B cell (primary cell): Measurements from ENCODE around the gene SUSD4. TPM values are rescaled to one million over a fixed set of nuclear protein-coding genes. Genes with fewer than 3 reads are reported as not detected.

Source experiments
- ATAC-seq: fragments of 200-7000 bp; cut with Tn5 transposase; one replicate; pipeline ENCODE4 v1.10.0; 2021; ENCODE audit warnings: low read depth, mild to moderate bottlenecking, moderate number of reproducible peaks, moderate library complexity
- CTCF ChIA-PET: fragments of 350-600 bp; sonication (Branson Sonifier 250); formaldehyde crosslinking; loops from one replicate; lab custom pipeline; 2021; ENCODE audit warnings: antibody characterized with exemption, inconsistent platforms; lab: Charles Lee
- POLR2A ChIA-PET: fragments of 350-600 bp; sonication (Branson Sonifier 250); formaldehyde crosslinking; loops from one replicate; lab custom pipeline; 2021; ENCODE audit warnings: antibody characterized with exemption; lab: Charles Lee
- DNase-seq: peaks from one replicate; pipeline ENCODE4 v3.0.0; 2013
- H2AFZ ChIP-seq: 2 replicates; pipeline ENCODE4 v1.6.1; 2012; ENCODE audit warnings: mild to moderate bottlenecking, low read depth, low read length; ENCODE audit not compliant: insufficient read depth, poor library complexity, severe bottlenecking
- H3K27ac ChIP-seq, 2 donors: 1 replicate in 1 of 2; 2 replicates in 1 of 2; pipeline ENCODE4 v1.5.1; 2012 to 2013; ENCODE audit warnings: low read length in 2 of 2, mild to moderate bottlenecking in 2 of 2, moderate library complexity in 1 of 2
- H3K27me3 ChIP-seq, 4 experiments: fragments of 200-600 bp in 1 of 4; sonication (generic) in 1 of 4; replicated peaks in 1 of 4; 1 replicate in 2 of 4; 2 replicates in 2 of 4; pipeline versions ENCODE4 v1.6.1 to v1.7.0; 2013 to 2016; ENCODE audit warnings: low read length in 3 of 4, mild to moderate bottlenecking in 2 of 4, mixed read lengths in 1 of 4, moderate library complexity in 1 of 4; ENCODE audit not compliant: insufficient read depth in 4 of 4, control insufficient read depth in 3 of 4; ENCODE audit errors: control extremely low read depth in 1 of 4
- H3K36me3 ChIP-seq, 2 experiments: replicated peaks in 1 of 2; 1 replicate in 1 of 2; 2 replicates in 1 of 2; pipeline versions ENCODE4 v1.6.1 to v1.7.1; 2013; ENCODE audit warnings: low read length in 1 of 2; ENCODE audit not compliant: insufficient read depth in 2 of 2, control insufficient read depth in 1 of 2; ENCODE audit errors: control extremely low read depth in 1 of 2, extremely low read depth in 1 of 2
- H3K4me1 ChIP-seq, 2 donors: fragments of 200-600 bp in 1 of 2; sonication (generic) in 1 of 2; 1 replicate in 1 of 2; 2 replicates in 1 of 2; pipeline versions ENCODE4 v1.5.1 to v1.6.1; 2013 to 2017; ENCODE audit warnings: low read length in 2 of 2; ENCODE audit not compliant: control insufficient read depth in 2 of 2, insufficient read depth in 2 of 2
- H3K4me2 ChIP-seq: replicated peaks from 2 replicates; pipeline ENCODE3; 2012; ENCODE audit warnings: mild to moderate bottlenecking, low read depth, low read length; ENCODE audit not compliant: poor library complexity, severe bottlenecking
- H3K4me3 ChIP-seq, 5 experiments: fragments of 200-600 bp in 1 of 5; sonication (generic) in 1 of 5; 1 replicate in 3 of 5; 2 replicates in 2 of 5; pipeline versions ENCODE4 v1.5.1 to v1.7.0; 2011 to 2016; ENCODE audit warnings: low read length in 4 of 5, mild to moderate bottlenecking in 4 of 5, low read depth in 2 of 5, control low read depth in 1 of 5, moderate library complexity in 1 of 5; ENCODE audit not compliant: insufficient read depth in 1 of 5; ENCODE audit errors: control extremely low read depth in 1 of 5, extremely low read depth in 1 of 5
- H3K79me2 ChIP-seq: fragments of 200-600 bp; sonication (generic); one replicate; pipeline ENCODE4 v1.6.0; 2016; ENCODE audit warnings: low read length; ENCODE audit not compliant: control insufficient read depth, insufficient read depth
- H3K9ac ChIP-seq: fragments of 200-600 bp; sonication (generic); 2 replicates; pipeline ENCODE4 v1.6.1; 2017; ENCODE audit warnings: mild to moderate bottlenecking, low read length, moderate library complexity
- H3K9me3 ChIP-seq, 3 donors: one replicate each; pipeline versions ENCODE4 v1.6.1 to v1.7.1; 2013; ENCODE audit warnings: low read length in 2 of 3; ENCODE audit not compliant: control insufficient read depth in 2 of 3, insufficient read depth in 1 of 3; ENCODE audit errors: control extremely low read depth in 1 of 3
- H4K20me1 ChIP-seq: 2 replicates; pipeline ENCODE4 v1.6.0; 2012; ENCODE audit warnings: mild to moderate bottlenecking, low read length; ENCODE audit not compliant: insufficient read depth, control insufficient read depth, poor library complexity, severe bottlenecking
- H3K27ac Mint-ChIP-seq: one replicate; pipeline ENCODE4 v1.8.0; 2021; ENCODE audit warnings: mixed read lengths
- H3K27me3 Mint-ChIP-seq: one replicate; pipeline ENCODE4 v1.8.0; 2021; ENCODE audit warnings: mixed read lengths
- H3K4me1 Mint-ChIP-seq: one replicate; pipeline ENCODE4 v1.8.0; 2021; ENCODE audit warnings: mixed read lengths
- H3K4me3 Mint-ChIP-seq: one replicate; pipeline ENCODE4 v1.8.0; 2021; ENCODE audit warnings: mixed read lengths
- H3K9me3 Mint-ChIP-seq: one replicate; pipeline ENCODE4 v1.8.0; 2022; ENCODE audit warnings: mixed read lengths; ENCODE audit not compliant: insufficient read depth
- EZH2 ChIP-seq: IDR thresholded peaks from 2 replicates; pipeline ENCODE4 v1.6.1; 2012; ENCODE audit warnings: borderline replicate concordance, low read depth, mild to moderate bottlenecking, moderate library complexity, low read length; ENCODE audit not compliant: insufficient read depth, poor library complexity, severe bottlenecking
- WGBS: methylation state at CpG from one replicate; pipeline ENCODE4 v1.1.5; 2013; ENCODE audit warnings: missing lambda C conversion rate; ENCODE audit not compliant: insufficient coverage; 5-methylcytosine and 5-hydroxymethylcytosine counted together
- intact Hi-C: fragments of 100-400 bp; cut with micrococcal nuclease; formaldehyde crosslinking; loops from one replicate; pipeline ENCODE4 v1.10.0; 2022
- polyA plus RNA-seq: library from polyadenylated mRNA; depleted of rRNA; stranded (reverse); fragments of >200 nt; gene quantifications from 2 replicates; pipeline ENCODE4 v1.2.3, GENCODE V29; 2012
- total RNA-seq, 2 donors: library from RNA; stranded (reverse); fragments of 120-200 nt in 1 of 2; gene quantifications; 1 replicate in 1 of 2; 2 replicates in 1 of 2; pipeline versions ENCODE4 v1.2.3 to v1.2.4, GENCODE V29; 2013 to 2022
- TF ChIP-seq, protein P1 (sequence below): fragments of 200-600 bp; IDR thresholded peaks from one replicate; pipeline ENCODE4 v1.8.0; 2022; ENCODE audit warnings: antibody characterized with exemption, mild to moderate bottlenecking

Gene SUSD4
- total and polyA plus RNA-seq, 2 donors (not counting 1 experiment from before 2014, with no cell fraction given) = 0.13 TPM; not detected in 1

DNA sequence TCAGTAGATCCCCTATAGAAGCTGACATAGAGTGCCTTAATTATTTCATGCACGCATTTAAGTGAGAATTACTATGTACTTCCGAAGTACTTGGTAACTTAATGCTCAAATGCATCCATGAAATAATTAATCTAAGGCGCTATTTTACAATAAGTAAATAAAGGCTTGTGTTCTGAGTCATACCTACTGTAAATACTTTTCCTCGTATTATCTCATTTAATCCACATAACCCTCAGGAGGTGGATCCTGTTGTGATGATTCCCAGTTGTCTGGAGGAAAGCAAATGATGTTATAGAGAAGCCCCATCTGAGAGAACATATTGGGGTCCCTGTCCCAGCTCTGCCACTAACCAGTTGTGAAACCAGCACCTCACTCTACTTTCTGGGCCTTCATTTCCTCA is 16.4 kb downstream of the SUSD4 start:
- peaks cover 0 to 5% (median 0%) of the 10 kb centered on the region in 4 experiments for H3K27me3 ChIP-seq
- H3K4me2 ChIP-seq = no peak overlapping the region
- intact Hi-C loops = no loop called here
- no CpG with 5 or more reads among the region's 4 CpGs for WGBS
- no peaks in the 10 kb centered on the region for H3K9me3 ChIP-seq
- H4K20me1 ChIP-seq = no peaks in the 10 kb centered on the region
- H3K4me3 ChIP-seq = no peak overlapping the region
- H2AFZ ChIP-seq = no peak overlapping the region
- CTCF ChIA-PET = no interaction called here
- DNase-seq = no peak
- peaks cover 5% of the 10 kb centered on the region for H3K27me3 Mint-ChIP-seq
- H3K36me3 ChIP-seq = no peaks in the 10 kb centered on the region
- no peak overlapping the region for H3K9ac ChIP-seq
- no peak for ATAC-seq
- no peaks in the 10 kb centered on the region for H3K9me3 Mint-ChIP-seq
- no peaks in the 10 kb centered on the region for H3K4me1 ChIP-seq
- TF ChIP-seq, protein P1, sequence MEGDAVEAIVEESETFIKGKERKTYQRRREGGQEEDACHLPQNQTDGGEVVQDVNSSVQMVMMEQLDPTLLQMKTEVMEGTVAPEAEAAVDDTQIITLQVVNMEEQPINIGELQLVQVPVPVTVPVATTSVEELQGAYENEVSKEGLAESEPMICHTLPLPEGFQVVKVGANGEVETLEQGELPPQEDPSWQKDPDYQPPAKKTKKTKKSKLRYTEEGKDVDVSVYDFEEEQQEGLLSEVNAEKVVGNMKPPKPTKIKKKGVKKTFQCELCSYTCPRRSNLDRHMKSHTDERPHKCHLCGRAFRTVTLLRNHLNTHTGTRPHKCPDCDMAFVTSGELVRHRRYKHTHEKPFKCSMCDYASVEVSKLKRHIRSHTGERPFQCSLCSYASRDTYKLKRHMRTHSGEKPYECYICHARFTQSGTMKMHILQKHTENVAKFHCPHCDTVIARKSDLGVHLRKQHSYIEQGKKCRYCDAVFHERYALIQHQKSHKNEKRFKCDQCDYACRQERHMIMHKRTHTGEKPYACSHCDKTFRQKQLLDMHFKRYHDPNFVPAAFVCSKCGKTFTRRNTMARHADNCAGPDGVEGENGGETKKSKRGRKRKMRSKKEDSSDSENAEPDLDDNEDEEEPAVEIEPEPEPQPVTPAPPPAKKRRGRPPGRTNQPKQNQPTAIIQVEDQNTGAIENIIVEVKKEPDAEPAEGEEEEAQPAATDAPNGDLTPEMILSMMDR = no peak
- no peak for TF ChIP-seq EZH2
- H3K27ac Mint-ChIP-seq = no peak overlapping the region
- no peaks in the 10 kb centered on the region for H3K4me1 Mint-ChIP-seq
- no peak overlapping the region for H3K27ac ChIP-seq
- H3K4me3 Mint-ChIP-seq = no peak overlapping the region
- POLR2A ChIA-PET = no interaction called here
- no peaks in the 10 kb centered on the region for H3K79me2 ChIP-seq

DNA sequence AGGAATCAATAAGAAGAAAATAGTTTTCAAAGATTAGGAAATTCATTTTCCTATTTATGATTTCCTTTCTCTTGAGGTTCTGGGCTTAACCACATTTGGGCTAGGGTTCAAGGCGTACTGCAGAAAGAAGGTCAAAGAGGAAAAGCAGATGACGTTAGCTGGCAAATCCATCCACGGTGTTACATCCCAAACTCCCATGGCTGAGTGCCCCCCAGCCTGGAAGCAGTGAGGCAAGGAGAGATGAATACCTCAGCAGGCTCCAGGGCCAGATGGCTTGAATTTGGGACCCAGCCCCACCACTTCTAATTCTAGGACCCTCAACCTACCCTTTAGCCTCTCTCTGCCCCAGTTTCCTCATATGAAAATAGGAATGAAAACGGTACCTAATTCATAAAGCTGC is 17.7 kb downstream of the SUSD4 start:
- peaks cover 0 to 3% (median 0%) of the 10 kb centered on the region in 4 experiments for H3K27me3 ChIP-seq
- no peak overlapping the region for H3K4me3 ChIP-seq
- TF ChIP-seq, protein P1 = no peak
- TF ChIP-seq EZH2 = no peak
- no peak overlapping the region for H2AFZ ChIP-seq
- Mint-ChIP-seq H3K9me3 (no peaks in the 10 kb centered on the region), H3K4me1 (no peaks in the 10 kb centered on the region), H3K4me3 (no peak overlapping the region), H3K27ac (no peak overlapping the region), H3K27me3 (peaks cover 5% of the 10 kb centered on the region)
- H3K36me3 ChIP-seq = no peaks in the 10 kb centered on the region
- H3K79me2 ChIP-seq = no peaks in the 10 kb centered on the region
- no peaks in the 10 kb centered on the region for H4K20me1 ChIP-seq
- POLR2A ChIA-PET = no interaction called here
- CTCF ChIA-PET = no interaction called here
- WGBS = 89% methylated on average over 3 of the region's 4 CpGs
- DNase-seq (no peak), ATAC-seq (no peak)
- H3K4me1 ChIP-seq = no peaks in the 10 kb centered on the region
- H3K9ac ChIP-seq = no peak overlapping the region
- intact Hi-C loops = no loop called here
- H3K9me3 ChIP-seq = no peaks in the 10 kb centered on the region
- H3K4me2 ChIP-seq = no peak overlapping the region
- no peak overlapping the region for H3K27ac ChIP-seq
